Measurements from ENCODE around the gene SDC4.

DNA sequence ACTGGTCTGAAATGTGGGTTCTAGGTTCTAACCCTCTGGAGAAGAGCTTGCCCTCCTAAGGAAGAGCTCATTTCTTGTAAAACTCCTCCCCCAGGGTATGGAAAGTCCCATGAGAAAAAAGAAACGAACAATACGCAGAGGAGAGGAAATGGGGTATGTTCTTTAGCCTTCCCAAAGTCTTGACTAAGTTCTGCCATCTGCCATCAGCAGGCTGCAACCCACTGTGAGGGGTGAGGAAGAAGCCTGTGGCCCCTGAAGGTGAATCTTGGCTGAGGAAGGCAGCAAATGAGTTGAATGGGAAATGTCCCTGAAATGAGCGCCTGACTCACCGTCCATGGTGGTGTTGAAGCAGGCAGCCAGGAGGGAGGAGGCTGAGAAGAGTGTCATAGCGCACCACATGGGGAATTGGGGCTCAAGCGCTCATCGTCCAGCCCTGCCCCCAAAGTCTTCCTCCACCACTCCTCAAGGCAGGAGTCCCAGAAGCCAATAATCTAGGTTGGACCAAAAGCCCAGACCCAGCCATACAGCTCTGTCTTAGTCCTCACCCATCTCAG lies 29.8 kb downstream of the SDC4 start:
- TF ChIP-seq POLR2A (IDR thresholded peaks at IDR 0.05; ENCODE audit: low read depth, low read length), result no peak
- TF ChIP-seq POLR2AphosphoS5 (IDR thresholded peaks at IDR 0.05; ENCODE audit: low read depth, low read length), result no peak
